Stomach smooth muscle (tissue), 2 donors: ENCODE results near the gene ABHD16B.

Experiments used
- H3K27ac ChIP-seq: one replicate; pipeline ENCODE4 v1.7.0; 2013; ENCODE audit warnings: mild to moderate bottlenecking, low read length, inconsistent platforms
- H3K27me3 ChIP-seq, 2 donors: one replicate each; pipeline ENCODE4 v1.7.0; 2013; ENCODE audit warnings: low read length in 2 of 2; ENCODE audit not compliant: insufficient read depth in 2 of 2, control insufficient read depth in 1 of 2
- H3K36me3 ChIP-seq, 2 donors: one replicate each; pipeline ENCODE4 v1.7.0; 2013; ENCODE audit warnings: low read length in 2 of 2; ENCODE audit not compliant: control insufficient read depth in 2 of 2, insufficient read depth in 2 of 2
- H3K4me1 ChIP-seq: one replicate; pipeline ENCODE4 v1.7.0; 2013; ENCODE audit warnings: low read length; ENCODE audit not compliant: control insufficient read depth, insufficient read depth
- H3K4me3 ChIP-seq, 2 donors: one replicate each; pipeline ENCODE4 v1.7.0; 2013; ENCODE audit warnings: low read length in 2 of 2
- H3K9ac ChIP-seq, 2 donors: one replicate each; pipeline ENCODE4 v1.7.0; 2013; ENCODE audit warnings: low read length in 2 of 2, mild to moderate bottlenecking in 1 of 2
- H3K9me3 ChIP-seq, 2 donors: one replicate each; pipeline ENCODE4 v1.7.0; 2013; ENCODE audit warnings: low read length in 2 of 2; ENCODE audit not compliant: control insufficient read depth in 2 of 2
- donor health status: healthy.
- donor health status: Pancreatic carcinoma.

ABHD16B gene

DNA sequence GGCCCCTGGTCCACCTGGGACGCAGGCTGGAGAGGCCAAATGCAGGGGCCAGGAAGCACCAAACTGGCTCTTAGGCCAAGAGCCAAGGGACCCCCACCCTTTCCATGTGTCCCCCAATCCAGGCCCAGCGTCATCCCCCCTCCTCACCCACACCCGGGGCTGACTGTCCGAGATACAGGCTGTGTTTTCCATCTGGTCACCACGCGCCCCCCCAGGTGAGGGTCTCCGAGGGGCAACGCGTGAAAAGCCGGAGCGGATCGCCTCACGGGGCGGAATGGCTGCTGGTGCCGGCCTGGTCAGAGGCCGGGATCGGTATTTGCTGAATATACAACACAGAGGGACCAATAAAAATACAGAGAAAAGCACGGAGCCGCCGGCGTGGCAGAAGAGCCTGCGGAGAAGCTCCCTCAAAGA is 5.2 kb upstream of the ABHD16B start:
- no peak overlapping the region for H3K4me3 ChIP-seq
- no peak overlapping the region for H3K27ac ChIP-seq
- H3K27me3 ChIP-seq = peaks cover 34 to 37% of the 10 kb centered on the region in 2 donors
- peaks cover 46% of the 10 kb centered on the region for H3K4me1 ChIP-seq
- H3K9me3 ChIP-seq = no peaks in the 10 kb centered on the region
- no peak overlapping the region for H3K9ac ChIP-seq
- H3K36me3 ChIP-seq = no peaks in the 10 kb centered on the region

DNA sequence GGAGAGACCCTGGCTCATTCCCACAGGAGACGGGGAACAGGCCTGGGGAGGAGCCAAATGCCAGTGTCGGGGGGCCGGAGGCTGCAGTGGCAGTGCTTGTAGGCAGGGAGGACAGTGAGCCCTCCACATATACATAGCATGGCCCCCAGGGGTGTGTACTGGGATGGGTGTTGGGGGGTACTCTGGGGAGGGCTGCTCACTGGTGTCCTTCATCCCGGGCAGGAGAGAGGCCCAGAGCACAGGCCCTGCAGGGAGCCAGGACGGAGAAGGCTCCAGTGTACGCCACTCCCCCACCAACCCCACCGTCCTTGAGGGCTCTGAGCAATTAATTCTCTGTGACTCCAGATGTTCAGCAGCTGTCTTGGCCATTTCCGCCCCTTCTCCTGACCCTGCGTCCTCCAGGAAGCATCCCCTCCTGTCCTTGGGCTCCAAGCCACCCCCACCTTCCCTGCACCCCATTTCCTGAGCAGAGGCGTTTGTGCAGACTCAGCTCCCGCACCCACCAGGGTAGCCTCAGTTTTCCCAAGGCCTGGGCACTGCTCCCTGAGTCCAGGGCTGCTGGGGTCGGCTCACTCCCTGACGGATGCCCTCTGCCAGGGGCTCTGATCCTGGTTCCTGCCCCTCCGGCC is 3.4 kb upstream of the ABHD16B start:
- no peak overlapping the region for H3K9ac ChIP-seq
- no peaks in the 10 kb centered on the region for H3K9me3 ChIP-seq
- H3K4me1 ChIP-seq = peaks cover 46% of the 10 kb centered on the region
- peaks cover 0 to 3% of the 10 kb centered on the region in 2 donors for H3K36me3 ChIP-seq
- no peak overlapping the region for H3K4me3 ChIP-seq
- H3K27me3 ChIP-seq = peaks cover 34 to 37% of the 10 kb centered on the region in 2 donors
- peak overlapping the region; percentile 31 for H3K27ac ChIP-seq

- Histone ChIP-seq H3K27me3 (peaks cover 34 to 35% of the 10 kb centered on the region in 2 donors), H3K36me3 (peaks cover 0 to 3% of the 10 kb centered on the region in 2 donors), H3K9ac (peak overlapping the region in 1 of 2 donors; percentile 5), H3K4me1 (peaks cover 48% of the 10 kb centered on the region), H3K9me3 (no peaks in the 10 kb centered on the region), H3K27ac (peak overlapping the region; percentile 31), H3K4me3 (no peak overlapping the region)
Observed at GRCh38 chr20:63858393-63859165, 2.7 kb upstream of the ABHD16B start.

GRCh38 chr20:63859166-63859699 is 2.1 kb upstream of the ABHD16B start:
- H3K4me3 ChIP-seq = no peak overlapping the region
- no peaks in the 10 kb centered on the region for H3K9me3 ChIP-seq
- H3K27ac ChIP-seq = no peak overlapping the region
- H3K36me3 ChIP-seq = peaks cover 0 to 3% of the 10 kb centered on the region in 2 donors
- H3K4me1 ChIP-seq = peaks cover 48% of the 10 kb centered on the region
- H3K9ac ChIP-seq = peak overlapping the region in 1 of 2 donors; percentile 5
- peaks cover 29 to 34% of the 10 kb centered on the region in 2 donors for H3K27me3 ChIP-seq

DNA sequence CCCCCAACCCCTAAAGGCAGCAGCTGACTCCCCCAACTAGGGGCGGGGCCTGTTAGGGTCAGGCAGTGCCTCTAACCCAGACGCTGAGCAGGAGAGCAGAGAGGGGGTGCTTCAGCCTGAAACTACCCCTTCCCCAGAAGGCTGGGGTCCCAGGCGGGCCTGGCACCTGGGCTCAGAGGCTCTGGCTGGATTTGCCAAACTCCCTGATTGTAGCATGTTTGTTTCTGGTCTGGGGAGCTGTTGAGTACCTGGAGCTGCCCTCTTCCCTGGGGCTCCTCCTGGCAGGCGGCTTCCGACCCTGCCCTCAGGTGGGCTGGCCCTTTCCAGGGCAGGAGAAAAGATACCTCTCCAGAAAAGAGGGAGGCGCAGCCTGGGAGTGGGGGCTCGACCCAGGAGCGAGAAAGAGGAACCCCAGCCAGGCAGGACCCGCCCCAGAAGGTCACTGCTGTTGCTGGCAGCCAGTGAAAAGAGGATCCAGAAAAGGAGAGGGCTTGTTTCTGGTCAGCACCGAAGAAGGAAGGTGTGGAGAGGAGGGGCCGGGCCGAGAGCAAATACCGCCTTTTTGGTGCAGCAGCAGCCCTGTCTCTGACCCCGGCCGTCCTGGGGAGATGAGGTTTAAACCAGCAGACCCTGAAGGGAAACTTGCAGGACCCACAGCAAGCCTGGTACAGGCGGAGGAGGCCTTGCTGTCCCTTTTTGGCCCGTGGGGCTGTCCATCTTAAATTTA is 810 bp upstream of the ABHD16B start:
- H3K27me3 ChIP-seq = peaks cover 17 to 29% of the 10 kb centered on the region in 2 donors
- no peak overlapping the region for H3K27ac ChIP-seq
- peaks cover 42% of the 10 kb centered on the region for H3K4me1 ChIP-seq
- peaks cover 0 to 3% of the 10 kb centered on the region in 2 donors for H3K36me3 ChIP-seq
- H3K4me3 ChIP-seq = no peak overlapping the region
- no peaks in the 10 kb centered on the region for H3K9me3 ChIP-seq
- no peak overlapping the region for H3K9ac ChIP-seq

DNA sequence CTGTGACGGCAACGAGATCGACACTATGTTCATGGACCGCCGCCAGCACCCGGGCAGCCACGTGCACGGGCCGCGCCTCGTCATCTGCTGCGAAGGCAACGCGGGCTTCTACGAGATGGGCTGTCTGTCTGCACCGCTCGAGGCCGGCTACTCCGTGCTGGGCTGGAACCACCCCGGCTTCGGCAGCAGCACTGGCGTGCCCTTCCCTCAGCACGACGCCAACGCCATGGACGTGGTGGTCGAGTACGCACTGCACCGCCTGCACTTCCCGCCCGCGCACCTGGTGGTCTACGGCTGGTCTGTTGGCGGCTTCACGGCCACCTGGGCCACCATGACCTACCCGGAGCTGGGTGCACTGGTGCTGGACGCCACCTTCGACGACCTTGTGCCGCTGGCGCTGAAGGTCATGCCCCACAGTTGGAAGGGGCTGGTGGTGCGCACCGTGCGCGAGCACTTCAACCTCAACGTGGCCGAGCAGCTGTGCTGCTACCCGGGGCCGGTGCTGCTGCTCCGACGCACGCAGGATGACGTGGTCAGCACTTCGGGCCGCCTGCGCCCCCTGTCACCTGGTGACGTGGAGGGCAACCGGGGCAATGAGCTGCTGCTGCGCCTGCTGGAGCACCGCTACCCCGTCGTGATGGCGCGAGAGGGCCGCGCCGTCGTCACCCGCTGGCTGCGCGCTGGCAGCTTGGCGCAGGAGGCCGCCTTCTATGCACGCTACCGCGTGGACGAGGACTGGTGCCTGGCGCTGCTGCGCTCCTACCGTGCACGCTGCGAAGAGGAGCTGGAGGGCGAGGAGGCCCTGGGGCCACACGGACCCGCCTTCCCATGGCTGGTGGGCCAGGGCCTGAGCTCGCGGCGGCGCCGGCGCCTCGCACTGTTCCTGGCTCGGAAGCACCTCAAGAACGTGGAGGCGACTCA is 943 bp downstream of the ABHD16B start:
- peaks cover 0 to 3% of the 10 kb centered on the region in 2 donors for H3K36me3 ChIP-seq
- no peak overlapping the region for H3K4me3 ChIP-seq
- H3K27me3 ChIP-seq = peaks cover 7 to 16% of the 10 kb centered on the region in 2 donors
- no peaks in the 10 kb centered on the region for H3K9me3 ChIP-seq
- no peak overlapping the region for H3K9ac ChIP-seq
- peaks cover 38% of the 10 kb centered on the region for H3K4me1 ChIP-seq
- H3K27ac ChIP-seq = no peak overlapping the region

DNA sequence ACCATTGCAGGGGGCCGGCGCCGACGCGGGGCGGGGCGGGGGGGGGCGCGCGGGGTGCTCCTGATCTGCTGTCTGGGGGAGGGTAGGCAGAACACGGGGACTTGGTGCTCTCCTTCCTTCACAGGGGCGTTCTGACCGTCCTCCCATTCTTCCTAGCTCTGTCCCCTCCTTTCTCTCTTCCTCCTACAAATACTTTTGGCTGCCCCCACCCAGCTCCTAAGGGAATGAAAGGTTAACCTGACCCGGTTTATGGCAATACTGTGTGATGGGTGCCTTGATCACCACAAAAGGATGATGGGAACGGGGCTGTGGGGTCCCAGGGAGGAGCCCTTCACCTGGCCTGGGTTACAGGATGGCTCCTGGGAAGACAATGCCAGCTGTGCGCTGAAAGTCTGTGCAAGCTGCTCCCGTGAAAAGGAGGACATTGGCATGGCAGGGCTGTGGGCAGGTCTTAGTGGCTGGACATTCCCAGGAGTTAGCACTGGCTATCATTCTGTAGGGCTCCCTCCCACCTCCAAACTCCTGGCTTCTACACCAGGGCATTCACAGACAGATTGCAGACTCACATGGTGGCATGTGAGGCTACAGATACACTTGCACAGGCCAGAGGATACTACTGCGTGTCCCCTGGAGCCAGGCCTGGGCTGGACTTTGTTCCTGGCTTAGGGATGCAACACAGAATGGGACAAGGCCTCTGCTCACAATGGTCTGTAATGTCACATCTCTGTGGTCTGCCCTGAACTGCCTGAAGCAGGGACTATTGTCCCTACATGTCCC is 1.9 kb downstream of the ABHD16B start:
- Histone ChIP-seq H3K4me3 (peak overlapping the region; percentile 91 to 94), H3K9ac (peak overlapping the region; percentile 83 to 94), H3K4me1 (peaks cover 29% of the 10 kb centered on the region)

DNA sequence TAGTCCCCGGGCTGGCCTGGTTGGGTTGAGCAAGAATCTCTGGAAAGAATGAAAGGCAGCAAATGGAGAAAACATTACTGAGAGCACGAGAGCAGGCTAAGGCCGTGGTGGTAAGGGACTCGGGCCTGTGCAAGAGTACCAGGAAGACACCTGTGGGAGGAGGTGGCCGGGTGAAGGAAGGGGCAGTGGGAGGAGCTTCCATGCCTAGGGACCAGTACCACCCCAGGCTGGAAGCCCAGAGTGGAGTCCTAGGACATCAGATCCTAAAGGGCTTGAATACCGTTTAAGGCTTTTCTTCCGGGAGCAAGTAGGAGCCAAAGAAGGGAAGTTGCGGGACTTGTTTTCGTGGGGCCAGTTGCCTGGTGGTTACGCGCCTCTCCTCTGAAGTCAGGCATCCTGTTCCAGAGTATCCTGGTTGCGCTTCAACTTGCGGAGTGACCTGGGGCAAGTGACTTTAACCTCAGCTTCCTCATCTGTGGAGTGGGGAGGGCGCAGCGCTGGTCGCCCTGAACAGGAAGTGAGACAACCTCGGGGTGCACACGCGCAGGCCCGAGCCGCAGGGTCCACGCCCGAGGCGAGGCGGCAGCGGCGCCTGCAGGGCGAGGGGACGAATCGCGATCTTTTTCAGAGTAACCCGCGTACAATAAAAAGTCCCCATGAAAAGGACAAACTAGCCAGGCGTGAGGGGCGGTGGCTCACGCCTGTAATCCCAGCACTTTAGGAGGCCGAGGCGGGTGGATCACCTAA is 2.7 kb downstream of the ABHD16B start:
- peak overlapping the region; percentile 85 for H3K27ac ChIP-seq
- peaks cover 3 to 5% of the 10 kb centered on the region in 2 donors for H3K36me3 ChIP-seq
- peak overlapping the region; percentile 83 to 94 for H3K9ac ChIP-seq
- H3K27me3 ChIP-seq = peaks cover 0 to under 1% of the 10 kb centered on the region in 2 donors
- H3K9me3 ChIP-seq = no peaks in the 10 kb centered on the region
- H3K4me1 ChIP-seq = peaks cover 23% of the 10 kb centered on the region
- H3K4me3 ChIP-seq = peak overlapping the region; percentile 91 to 94

More for the DNA sequence above, 1.9 kb downstream of the ABHD16B start:
- H3K27me3 ChIP-seq = peaks cover 5 to 7% of the 10 kb centered on the region in 2 donors
- peak overlapping the region; percentile 85 for H3K27ac ChIP-seq
- peaks cover 0 to 3% of the 10 kb centered on the region in 2 donors for H3K36me3 ChIP-seq
- no peaks in the 10 kb centered on the region for H3K9me3 ChIP-seq

DNA sequence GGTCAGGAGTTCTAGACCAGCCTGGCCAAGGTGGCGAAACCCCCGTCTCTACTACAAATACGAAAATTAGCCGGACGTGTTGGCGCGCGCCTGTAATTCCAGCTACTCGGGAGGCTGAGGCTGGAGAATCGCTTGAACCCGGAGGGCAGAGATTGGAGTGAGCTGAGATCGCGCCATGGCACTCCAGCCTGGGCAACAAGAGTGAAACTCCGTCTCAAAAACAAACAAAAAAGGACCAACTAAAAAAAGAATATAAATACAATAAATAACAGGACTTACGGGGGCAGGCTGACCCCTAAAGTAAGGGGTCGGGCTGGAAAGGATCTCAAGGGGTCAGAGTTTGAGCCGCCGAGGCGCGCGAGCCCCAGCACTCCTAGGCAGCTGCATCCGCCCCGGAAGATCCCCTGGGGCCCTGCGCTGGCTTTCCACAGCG is 3.3 kb downstream of the ABHD16B start:
- Histone ChIP-seq H3K9ac (peak overlapping the region; percentile 83 to 94), H3K4me1 (peaks cover 23% of the 10 kb centered on the region), H3K27ac (peak overlapping the region; percentile 85), H3K27me3 (no peaks in the 10 kb centered on the region), H3K9me3 (no peaks in the 10 kb centered on the region), H3K36me3 (peaks cover 9 to 11% of the 10 kb centered on the region in 2 donors), H3K4me3 (peak overlapping the region; percentile 91 to 94)
